ENCODE measurements around the gene DPP4. TPM values are rescaled to one million over a fixed set of nuclear protein-coding genes. Genes with fewer than 3 reads are reported as not detected.

The DPP4 gene
- total and polyA plus RNA-seq, 2 experiments from 2014 or later, result 1.5 to 2.8 TPM

GRCh38 chr2:161964160-161964559, 109.9 kb downstream of the DPP4 start (continued):
- TF ChIP-seq STAT1 (IDR thresholded peaks at IDR 0.05; ENCODE audit: unreplicated experiment) (no peak), CREB1 (CRISPR knock-in tag; IDR thresholded peaks at IDR 0.05; ENCODE audit: low read depth) (no peak), JUNB (IDR thresholded peaks at IDR 0.05; ENCODE audit: unreplicated experiment) (no peak)
- TF ChIP-seq, protein P1, sequence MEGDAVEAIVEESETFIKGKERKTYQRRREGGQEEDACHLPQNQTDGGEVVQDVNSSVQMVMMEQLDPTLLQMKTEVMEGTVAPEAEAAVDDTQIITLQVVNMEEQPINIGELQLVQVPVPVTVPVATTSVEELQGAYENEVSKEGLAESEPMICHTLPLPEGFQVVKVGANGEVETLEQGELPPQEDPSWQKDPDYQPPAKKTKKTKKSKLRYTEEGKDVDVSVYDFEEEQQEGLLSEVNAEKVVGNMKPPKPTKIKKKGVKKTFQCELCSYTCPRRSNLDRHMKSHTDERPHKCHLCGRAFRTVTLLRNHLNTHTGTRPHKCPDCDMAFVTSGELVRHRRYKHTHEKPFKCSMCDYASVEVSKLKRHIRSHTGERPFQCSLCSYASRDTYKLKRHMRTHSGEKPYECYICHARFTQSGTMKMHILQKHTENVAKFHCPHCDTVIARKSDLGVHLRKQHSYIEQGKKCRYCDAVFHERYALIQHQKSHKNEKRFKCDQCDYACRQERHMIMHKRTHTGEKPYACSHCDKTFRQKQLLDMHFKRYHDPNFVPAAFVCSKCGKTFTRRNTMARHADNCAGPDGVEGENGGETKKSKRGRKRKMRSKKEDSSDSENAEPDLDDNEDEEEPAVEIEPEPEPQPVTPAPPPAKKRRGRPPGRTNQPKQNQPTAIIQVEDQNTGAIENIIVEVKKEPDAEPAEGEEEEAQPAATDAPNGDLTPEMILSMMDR (conservative IDR thresholded peaks at IDR 0.05; ENCODE audit: low read depth in 2 of 2), result no peak

DNA sequence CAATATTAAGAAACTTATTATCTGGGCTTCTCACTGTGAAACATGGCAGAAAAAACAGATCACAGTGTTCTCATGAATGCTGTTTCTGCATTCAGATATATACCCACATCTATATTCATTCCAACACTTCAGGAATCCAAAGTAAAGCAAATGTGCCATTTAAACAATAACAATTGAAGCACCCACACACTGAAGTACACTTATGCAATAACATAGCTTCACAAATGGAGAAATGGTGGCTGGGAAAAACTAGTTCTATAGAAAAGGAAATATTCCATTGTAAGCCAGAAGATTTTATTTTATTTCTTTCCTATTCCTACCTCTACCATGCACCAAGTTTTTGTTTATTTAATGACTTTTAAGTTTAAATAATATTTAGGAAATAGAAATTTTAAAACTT, 111.9 kb downstream of the DPP4 start:
- Mint-ChIP-seq H3K27ac (no peak overlapping the region), H3K9me3 (no peaks in the 10 kb centered on the region), H3K27me3 (ENCODE audit: insufficient read depth, low read depth, poor library complexity) (peaks cover 1% of the 10 kb centered on the region), H3K4me3 (no peak overlapping the region), H3K4me1 (peaks cover 7% of the 10 kb centered on the region; the same call in 2 of the 3 replicates), H3K36me3 (ENCODE audit: low read depth) (no peaks in the 10 kb centered on the region)
- Histone ChIP-seq H3K9me2 (ENCODE audit: insufficient read depth) (no peaks in the 10 kb centered on the region), H3K36me3 (ENCODE audit: insufficient read depth) (no peaks in the 10 kb centered on the region), H3F3A (replicated peaks; ENCODE audit: low read depth) (no peaks in the 10 kb centered on the region), H3K79me2 (replicated peaks; ENCODE audit: insufficient read depth) (no peaks in the 10 kb centered on the region), H3K27ac (ENCODE audit: low read depth) (no peak overlapping the region), H3K4me3 (no peak overlapping the region), H2AFZ (no peak overlapping the region), H3K4me2 (no peak overlapping the region), H3K4me1 (ENCODE audit: insufficient read depth) (no peaks in the 10 kb centered on the region), H4K20me1 (replicated peaks; ENCODE audit: insufficient read depth) (no peaks in the 10 kb centered on the region), H3K27me3 (ENCODE audit: insufficient read depth) (no peaks in the 10 kb centered on the region)
- DNase-seq (ENCODE audit: low spot score) (no peak), ATAC-seq (no peak)
- no peak for TF ChIP-seq ZNF331 (CRISPR knock-in tag; IDR thresholded peaks at IDR 0.05; ENCODE audit: low read depth)
- no peak for TF ChIP-seq EZH2 (IDR thresholded peaks at IDR 0.05; ENCODE audit: low read depth, unreplicated experiment)
- TF ChIP-seq ETS1 (IDR thresholded peaks at IDR 0.05), result no peak
- no peak for TF ChIP-seq JUNB (IDR thresholded peaks at IDR 0.05; ENCODE audit: unreplicated experiment)
- TF ChIP-seq POLR2AphosphoS5 (IDR thresholded peaks at IDR 0.05; ENCODE audit: low read depth), result no peak
- TF ChIP-seq, protein P1 (conservative IDR thresholded peaks at IDR 0.05; ENCODE audit: low read depth in 2 of 2), result no peak
- TF ChIP-seq, protein P2, sequence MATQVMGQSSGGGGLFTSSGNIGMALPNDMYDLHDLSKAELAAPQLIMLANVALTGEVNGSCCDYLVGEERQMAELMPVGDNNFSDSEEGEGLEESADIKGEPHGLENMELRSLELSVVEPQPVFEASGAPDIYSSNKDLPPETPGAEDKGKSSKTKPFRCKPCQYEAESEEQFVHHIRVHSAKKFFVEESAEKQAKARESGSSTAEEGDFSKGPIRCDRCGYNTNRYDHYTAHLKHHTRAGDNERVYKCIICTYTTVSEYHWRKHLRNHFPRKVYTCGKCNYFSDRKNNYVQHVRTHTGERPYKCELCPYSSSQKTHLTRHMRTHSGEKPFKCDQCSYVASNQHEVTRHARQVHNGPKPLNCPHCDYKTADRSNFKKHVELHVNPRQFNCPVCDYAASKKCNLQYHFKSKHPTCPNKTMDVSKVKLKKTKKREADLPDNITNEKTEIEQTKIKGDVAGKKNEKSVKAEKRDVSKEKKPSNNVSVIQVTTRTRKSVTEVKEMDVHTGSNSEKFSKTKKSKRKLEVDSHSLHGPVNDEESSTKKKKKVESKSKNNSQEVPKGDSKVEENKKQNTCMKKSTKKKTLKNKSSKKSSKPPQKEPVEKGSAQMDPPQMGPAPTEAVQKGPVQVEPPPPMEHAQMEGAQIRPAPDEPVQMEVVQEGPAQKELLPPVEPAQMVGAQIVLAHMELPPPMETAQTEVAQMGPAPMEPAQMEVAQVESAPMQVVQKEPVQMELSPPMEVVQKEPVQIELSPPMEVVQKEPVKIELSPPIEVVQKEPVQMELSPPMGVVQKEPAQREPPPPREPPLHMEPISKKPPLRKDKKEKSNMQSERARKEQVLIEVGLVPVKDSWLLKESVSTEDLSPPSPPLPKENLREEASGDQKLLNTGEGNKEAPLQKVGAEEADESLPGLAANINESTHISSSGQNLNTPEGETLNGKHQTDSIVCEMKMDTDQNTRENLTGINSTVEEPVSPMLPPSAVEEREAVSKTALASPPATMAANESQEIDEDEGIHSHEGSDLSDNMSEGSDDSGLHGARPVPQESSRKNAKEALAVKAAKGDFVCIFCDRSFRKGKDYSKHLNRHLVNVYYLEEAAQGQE (IDR thresholded peaks at IDR 0.05; ENCODE audit: unreplicated experiment), result no peak
- TF ChIP-seq EZH2phosphoT487 (IDR thresholded peaks at IDR 0.05; ENCODE audit: unreplicated experiment), result no peak

All from GM23338 (cell line).